H1 (cell line): Measurements from ENCODE around the gene OMG. TPM values are rescaled to one million over a fixed set of nuclear protein-coding genes. Genes with fewer than 3 reads are reported as not detected.

Source experiments
- CTCF ChIA-PET: fragments of 300-600 bp; sonication (Branson Sonifier 250); formaldehyde crosslinking; loops from one replicate; lab custom pipeline; 2021; ENCODE audit not compliant: partially characterized antibody; lab: Charles Lee
- POLR2A ChIA-PET: fragments of 300-600 bp; sonication (Branson Sonifier 250); formaldehyde crosslinking; loops from one replicate; lab custom pipeline; 2021; ENCODE audit warnings: inconsistent platforms; ENCODE audit not compliant: partially characterized antibody; lab: Charles Lee
- DNase-seq, 2 experiments: peaks; one replicate each; pipeline versions ENCODE4 v3.0.0 to v3.0.0-alpha.2; 2010 to 2022; ENCODE audit warnings: low spot score in 2 of 2, low read depth in 1 of 2, mixed read lengths in 1 of 2
- FAIRE-seq: peaks from 2 replicates; lab custom pipeline; 2011; peaks lifted over from hg19 to GRCh38; lab: Jason Lieb, UNC
- H2AFZ ChIP-seq: 2 replicates; pipeline ENCODE4 v1.8.1; 2012; ENCODE audit warnings: low read length, inconsistent platforms
- H2AK5ac ChIP-seq: 2 replicates; pipeline ENCODE4 v1.6.1; 2013; ENCODE audit warnings: low read depth, low read length
- H2BK120ac ChIP-seq: replicated peaks from 2 replicates; pipeline ENCODE3; 2013; ENCODE audit warnings: low read depth, low read length, inconsistent platforms
- H2BK12ac ChIP-seq: 2 replicates; pipeline ENCODE4 v1.6.1; 2013; ENCODE audit warnings: low read depth, low read length
- H2BK15ac ChIP-seq: 2 replicates; pipeline ENCODE4 v1.6.1; 2013; ENCODE audit warnings: low read length
- H2BK20ac ChIP-seq: 2 replicates; pipeline ENCODE4 v1.6.1; 2013; ENCODE audit warnings: low read length
- H2BK5ac ChIP-seq: 2 replicates; pipeline ENCODE4 v1.6.1; 2013; ENCODE audit warnings: low read depth, low read length
- H3K14ac ChIP-seq: 2 replicates; pipeline ENCODE4 v1.6.1; 2013; ENCODE audit warnings: inconsistent platforms; ENCODE audit not compliant: insufficient read length
- H3K18ac ChIP-seq: 2 replicates; pipeline ENCODE4 v1.6.1; 2013; ENCODE audit warnings: low read length; ENCODE audit errors: extremely low read depth
- H3K23ac ChIP-seq: 2 replicates; pipeline ENCODE4 v1.6.1; 2013; ENCODE audit warnings: inconsistent platforms; ENCODE audit not compliant: insufficient read length
- H3K23me2 ChIP-seq: 2 replicates; pipeline ENCODE4 v1.6.1; 2013; ENCODE audit warnings: low read depth, low read length
- H3K27ac ChIP-seq: 2 replicates; pipeline ENCODE4 v1.6.1; 2011; ENCODE audit warnings: low read depth, low read length, inconsistent platforms
- H3K27me3 ChIP-seq, 4 experiments: replicated peaks in 1 of 4; 1 replicate in 1 of 4; 2 replicates in 3 of 4; pipeline versions ENCODE4 v1.6.1 to v1.8.1; 2011 to 2013; ENCODE audit warnings: low read length in 3 of 4, mild to moderate bottlenecking in 3 of 4, inconsistent platforms in 2 of 4, mixed read lengths in 2 of 4, moderate library complexity in 1 of 4; ENCODE audit not compliant: control insufficient read depth in 3 of 4, insufficient read depth in 3 of 4; ENCODE audit errors: extremely low read depth in 1 of 4
- H3K36me3 ChIP-seq, 4 experiments: 2 replicates each; pipeline versions ENCODE4 v1.6.1 to v1.8.1; 2011 to 2013; ENCODE audit warnings: mild to moderate bottlenecking in 4 of 4, low read length in 3 of 4, moderate library complexity in 2 of 4, control low read depth in 1 of 4, inconsistent platforms in 1 of 4; ENCODE audit not compliant: insufficient read depth in 4 of 4, control insufficient read depth in 2 of 4
- H3K4ac ChIP-seq: replicated peaks from 2 replicates; pipeline ENCODE3; 2013; ENCODE audit warnings: low read length, low read depth, mixed read lengths, inconsistent platforms; ENCODE audit not compliant: insufficient read length
- H3K4me1 ChIP-seq, 4 experiments: replicated peaks in 1 of 4; 1 replicate in 1 of 4; 2 replicates in 3 of 4; pipeline versions ENCODE4 v1.6.1 to v1.8.1; 2011 to 2013; ENCODE audit warnings: low read length in 3 of 4, inconsistent platforms in 2 of 4, mixed read lengths in 1 of 4; ENCODE audit not compliant: insufficient read depth in 4 of 4, control insufficient read depth in 3 of 4
- H3K4me2 ChIP-seq, 2 experiments: 2 replicates each; pipeline versions ENCODE4 v1.6.1 to v1.8.1; 2011 to 2013; ENCODE audit warnings: low read depth in 2 of 2, low read length in 2 of 2, control low read depth in 1 of 2, inconsistent platforms in 1 of 2, mild to moderate bottlenecking in 1 of 2; ENCODE audit not compliant: insufficient read depth in 1 of 2
- H3K4me3 ChIP-seq, 4 experiments: fragments of 200-600, 300-600 bp in 1 of 4; sonication (generic), shearing (Covaris generic), sonication (Bioruptor Twin) in 1 of 4; 2 replicates each; pipeline versions ENCODE4 v1.5.1 to v1.8.1; 2011 to 2016; ENCODE audit warnings: low read length in 4 of 4, low read depth in 3 of 4, control low read depth in 2 of 4, inconsistent platforms in 2 of 4, mild to moderate bottlenecking in 2 of 4, mixed read lengths in 1 of 4, moderate library complexity in 1 of 4; ENCODE audit not compliant: insufficient read depth in 2 of 4; ENCODE audit errors: extremely low read depth in 1 of 4
- H3K56ac ChIP-seq: replicated peaks from 2 replicates; pipeline ENCODE3; 2013; ENCODE audit warnings: low read depth, mild to moderate bottlenecking, mixed read lengths, low read length, inconsistent platforms; ENCODE audit not compliant: insufficient read length
- H3K79me1 ChIP-seq: 2 replicates; pipeline ENCODE4 v1.6.1; 2013; ENCODE audit warnings: low read depth, low read length, control low read depth
- H3K79me2 ChIP-seq, 2 experiments: 2 replicates each; pipeline versions ENCODE4 v1.6.1 to v1.8.1; 2012 to 2013; ENCODE audit warnings: low read length in 2 of 2, mild to moderate bottlenecking in 2 of 2, inconsistent platforms in 1 of 2; ENCODE audit not compliant: insufficient read depth in 2 of 2, control insufficient read depth in 1 of 2
- H3K9ac ChIP-seq, 4 experiments: replicated peaks in 1 of 4; 1 replicate in 1 of 4; 2 replicates in 3 of 4; pipeline versions ENCODE4 v1.6.1 to v1.8.1; 2011 to 2013; ENCODE audit warnings: low read depth in 3 of 4, low read length in 3 of 4, control low read depth in 2 of 4, mild to moderate bottlenecking in 2 of 4, moderate library complexity in 2 of 4, inconsistent platforms in 1 of 4; ENCODE audit errors: extremely low read depth in 1 of 4
- H3K9me3 ChIP-seq, 2 experiments: 2 replicates each; pipeline versions ENCODE4 v1.6.1 to v1.8.1; 2012 to 2013; ENCODE audit warnings: mild to moderate bottlenecking in 2 of 2, moderate library complexity in 2 of 2, control low read depth in 1 of 2, inconsistent platforms in 1 of 2, low read depth in 1 of 2, low read length in 1 of 2, mixed read lengths in 1 of 2; ENCODE audit not compliant: insufficient read depth in 2 of 2
- H4K20me1 ChIP-seq, 2 experiments: replicated peaks in 1 of 2; 2 replicates each; pipeline versions ENCODE3 to v1.8.1; 2011 to 2013; ENCODE audit warnings: inconsistent platforms in 2 of 2, low read length in 2 of 2, mild to moderate bottlenecking in 1 of 2; ENCODE audit not compliant: insufficient read depth in 2 of 2, control insufficient read depth in 1 of 2
- H4K5ac ChIP-seq: 2 replicates; pipeline ENCODE4 v1.6.1; 2013; ENCODE audit warnings: low read length, low read depth, mixed read lengths, inconsistent platforms; ENCODE audit not compliant: insufficient read length
- H4K8ac ChIP-seq: 2 replicates; pipeline ENCODE4 v1.8.0; 2013; ENCODE audit warnings: mild to moderate bottlenecking, moderate library complexity, low read length, inconsistent platforms; ENCODE audit not compliant: insufficient read depth; ENCODE audit errors: extremely low read depth
- H4K91ac ChIP-seq: replicated peaks from 2 replicates; pipeline ENCODE3; 2013; ENCODE audit warnings: low read length, mixed read lengths, inconsistent platforms; ENCODE audit not compliant: insufficient read length
- ATF3 ChIP-seq: IDR thresholded peaks from 2 replicates; pipeline ENCODE4 v1.6.1; 2011; ENCODE audit warnings: low read depth, mild to moderate bottlenecking, low read length; ENCODE audit not compliant: insufficient read depth
- CBX8 ChIP-seq: fragments of 300-800, 300-1000 bp; sonication (generic); IDR thresholded peaks from 2 replicates; pipeline ENCODE4 v1.7.1; 2016; ENCODE audit warnings: low read depth, low read length, borderline replicate concordance
- CEBPB ChIP-seq: IDR thresholded peaks from 2 replicates; pipeline ENCODE4 v1.6.1; 2012; ENCODE audit warnings: low read depth, low read length
- CREB1 ChIP-seq: IDR thresholded peaks from 2 replicates; pipeline ENCODE4 v1.6.1; 2012; ENCODE audit warnings: inconsistent platforms
- SUZ12 ChIP-seq: fragments of 200-600 bp; sonication (generic); IDR thresholded peaks from 2 replicates; pipeline ENCODE4 v1.6.1; 2012; ENCODE audit warnings: mild to moderate bottlenecking, inconsistent platforms, low read length, moderate library complexity, mixed read lengths
- WGBS, 2 experiments: shearing (Covaris generic) in 1 of 2; methylation state at CpG; one replicate each; pipeline versions ENCODE4 v1.1.6 to v1.1.7; 2013 to 2015; ENCODE audit warnings: low lambda C conversion rate in 2 of 2, mixed read lengths in 2 of 2, inconsistent platforms in 1 of 2, low coverage in 1 of 2, missing lambda C conversion rate in 1 of 2; ENCODE audit not compliant: insufficient replicate concordance in 2 of 2, insufficient coverage in 1 of 2, insufficient read length in 1 of 2; ENCODE audit errors: extremely low coverage in 1 of 2, missing lambda C conversion rate in 1 of 2; 5-methylcytosine and 5-hydroxymethylcytosine counted together
- polyA plus RNA-seq, 7 experiments: library from polyadenylated mRNA; depleted of rRNA in 3 of 7; stranded (reverse) in 5 of 7; unstranded in 2 of 7; fragments of >200 nt in 5 of 7; fragments of 200-250 nt in 2 of 7; gene quantifications; 1 replicate in 5 of 7; 2 replicates in 1 of 7; 4 replicates in 1 of 7; pipeline versions ENCODE4 v1.2.1 to v1.2.3, GENCODE V29; 2011 to 2013; ENCODE audit warnings: missing spikeins in 2 of 7, mixed read lengths in 2 of 7
- total RNA-seq: library from RNA; stranded (reverse); fragmentation: NEBNext Ultra II Directional; extraction: Animal tissue kit (Norgen Biotek cat#: 25700); gene quantifications from 2 replicates; pipeline ENCODE4 v1.2.1, GENCODE V29; 2021

The OMG gene
- total and polyA plus RNA-seq, 2 of the 8 experiments (the other 6 are each of a cell fraction or from before 2014, with no cell fraction given): not detected

DNA sequence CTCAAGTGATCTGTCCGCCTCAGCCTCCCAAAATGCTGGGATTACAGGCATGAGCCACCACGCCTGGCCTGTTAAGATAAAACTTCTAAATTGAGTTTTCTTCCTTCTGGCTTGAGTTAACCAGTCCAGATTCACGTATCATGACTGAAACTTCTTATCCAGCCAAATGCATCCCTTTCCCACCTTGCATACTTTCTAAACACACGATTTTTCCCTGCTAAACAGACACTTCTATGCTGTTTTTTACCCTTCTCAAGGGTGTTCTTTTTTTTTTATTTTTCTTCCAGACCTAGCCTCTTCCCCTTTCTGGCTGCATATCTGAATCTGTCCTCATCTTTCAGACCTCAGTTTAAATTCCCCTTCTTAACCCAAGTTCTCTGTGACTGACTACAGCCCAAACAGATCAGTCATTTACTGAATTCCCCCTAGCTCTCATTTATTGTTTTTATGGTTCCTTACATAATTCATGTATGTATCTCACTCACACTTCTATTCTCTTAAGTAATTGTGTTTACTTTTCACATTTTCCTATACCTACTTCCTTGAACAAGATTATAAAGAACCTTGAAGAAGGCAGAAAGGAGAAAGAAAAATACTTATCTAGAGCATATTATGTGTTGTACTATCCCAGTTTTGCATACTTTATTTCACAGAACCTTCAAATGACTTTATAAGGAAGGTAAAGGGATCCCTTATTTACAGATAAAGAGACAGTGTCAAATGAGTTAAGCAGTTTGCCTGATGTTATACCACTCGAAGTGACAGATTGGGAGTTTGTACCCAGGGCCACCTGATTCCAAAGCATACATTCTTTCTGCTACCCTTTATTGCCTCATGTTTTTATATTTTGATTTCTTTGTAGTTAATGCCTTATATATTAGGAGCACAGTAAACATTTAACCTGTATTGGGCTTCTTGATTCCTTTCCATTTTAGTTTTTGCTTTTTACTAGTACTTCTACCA, 11.6 kb upstream of the OMG start:
- H2BK15ac ChIP-seq: no peak overlapping the region
- TF ChIP-seq CBX8 (no peak), CEBPB (no peak), ATF3 (no peak), SUZ12 (no peak), CREB1 (no peak)
- TF ChIP-seq, all 59 proteins: peak for 0
- no peak overlapping the region for H3K14ac ChIP-seq
- H3K9me3 ChIP-seq: no peaks in the 10 kb centered on the region
- POLR2A ChIA-PET: no interaction called here
- H2BK120ac ChIP-seq: no peak overlapping the region
- no peak overlapping the region for H2BK20ac ChIP-seq
- no peak overlapping the region for H3K9ac ChIP-seq
- H3K79me2 ChIP-seq: no peaks in the 10 kb centered on the region
- no peak overlapping the region for H3K27ac ChIP-seq
- no peak overlapping the region for H4K5ac ChIP-seq
- no peak overlapping the region for H2AFZ ChIP-seq
- no peak overlapping the region for H2AK5ac ChIP-seq
- no peak overlapping the region for H4K91ac ChIP-seq
- H3K23ac ChIP-seq: no peak overlapping the region
- no peak overlapping the region for H3K4me3 ChIP-seq
- no peaks in the 10 kb centered on the region for H3K79me1 ChIP-seq
- H3K18ac ChIP-seq: no peak overlapping the region
- H2BK5ac ChIP-seq: no peak overlapping the region
- H3K4me2 ChIP-seq: no peak overlapping the region
- 82% methylated on average over 5 of the region's 5 CpGs; no CpG with 5 or more reads in 1 of the 2 experiments for WGBS, 2 experiments
- H4K8ac ChIP-seq: no peak overlapping the region
- FAIRE-seq (no peak), DNase-seq (no peak)
- H3K4ac ChIP-seq: no peak overlapping the region
- H3K56ac ChIP-seq: no peak overlapping the region
- H3K27me3 ChIP-seq: no peaks in the 10 kb centered on the region
- H2BK12ac ChIP-seq: no peak overlapping the region
- peaks cover 1% of the 10 kb centered on the region; the same call in 1 of the 2 replicates for H3K23me2 ChIP-seq
- H4K20me1 ChIP-seq: no peaks in the 10 kb centered on the region
- CTCF ChIA-PET: no interaction called here
- no peaks in the 10 kb centered on the region for H3K36me3 ChIP-seq
- no peaks in the 10 kb centered on the region for H3K4me1 ChIP-seq
